ENCODE data around the gene AP1S1.

DNA sequence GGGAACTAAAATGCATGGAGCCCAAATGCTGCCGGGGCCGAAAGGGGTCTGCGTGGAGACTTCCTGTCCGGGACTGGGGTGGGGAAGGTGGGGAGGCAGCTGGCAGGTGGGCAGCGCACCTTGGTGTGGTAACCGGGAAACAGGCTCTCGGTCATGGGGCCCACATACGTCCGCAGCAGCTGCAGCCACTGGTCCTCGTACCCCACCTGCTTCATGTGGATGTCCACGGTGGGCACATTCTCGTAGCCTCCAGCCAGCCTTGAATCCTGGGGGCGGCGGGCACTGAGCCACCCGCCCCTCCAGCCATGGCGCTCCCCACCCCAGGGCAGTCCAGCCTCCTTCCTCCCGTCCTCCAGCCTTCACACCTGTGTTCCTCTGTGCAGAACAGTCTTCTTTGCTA is 53.2 kb downstream of the AP1S1 start:
- TF ChIP-seq CTCF (IDR thresholded peaks at IDR 0.05; ENCODE audit: poor library complexity) (no peak), EZH2 (IDR thresholded peaks at IDR 0.05; ENCODE audit: borderline replicate concordance) (no peak)
